Peyer's patch (tissue), 4 donors: ENCODE data around the gene FGFR1OP2.

Experiments used
- CTCF ChIP-seq, 6 experiments: fragments of 450-650 bp in 4 of 6; fragments of 200-600 bp in 2 of 6; sonication (generic) in 1 of 6; IDR thresholded peaks; one replicate each; pipeline ENCODE4 v1.5.1; 2017 to 2019; ENCODE audit warnings: antibody characterized with exemption in 6 of 6, mild to moderate bottlenecking in 3 of 6, moderate library complexity in 1 of 6
- POLR2A ChIP-seq, 2 donors: fragments of 450-650 bp; IDR thresholded peaks; one replicate each; pipeline ENCODE4 v1.5.1; 2017; ENCODE audit warnings: antibody characterized with exemption in 2 of 2, mild to moderate bottlenecking in 2 of 2, moderate library complexity in 2 of 2

DNA sequence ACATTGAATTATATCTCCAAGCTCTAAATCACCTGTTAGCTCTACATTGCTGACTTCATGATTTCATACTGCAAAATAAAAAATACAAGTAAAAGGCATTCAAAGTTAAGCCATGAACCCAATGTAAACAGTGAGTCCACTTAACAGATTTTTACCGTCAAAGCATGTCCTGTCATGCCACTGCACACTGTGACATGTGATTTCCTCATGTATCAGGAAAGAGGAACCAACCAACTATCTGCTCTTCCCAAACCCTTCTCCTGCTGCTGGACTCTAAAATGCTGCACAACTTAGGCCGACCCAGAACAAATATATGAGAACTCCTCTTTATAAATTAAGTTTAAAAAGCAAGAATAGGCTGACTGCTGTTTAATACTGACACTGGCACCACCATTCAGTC lies 38.4 kb downstream of the FGFR1OP2 start:
- TF ChIP-seq CTCF (IDR thresholded peaks at IDR 0.05), result no peak
- TF ChIP-seq POLR2A (IDR thresholded peaks at IDR 0.05), result no peak
